Tibial nerve (tissue), 4 donors: Measurements from ENCODE around the gene SDSL. TPM values are rescaled to one million over a fixed set of nuclear protein-coding genes. Genes with fewer than 3 reads are reported as not detected.

ENCODE experiments used
- DNase-seq, 2 donors: peaks; one replicate each; pipeline ENCODE4 v3.0.0-alpha.2; 2019; ENCODE audit warnings: low spot score in 2 of 2
- H3K27ac ChIP-seq, 4 donors: fragments of 200-600 bp; sonication (generic) in 3 of 4; one replicate each; pipeline ENCODE4 v1.5.1; 2017 to 2019; ENCODE audit warnings: mild to moderate bottlenecking in 1 of 4
- H3K27me3 ChIP-seq, 2 donors: fragments of 200-600 bp; sonication (generic) in 1 of 2; one replicate each; pipeline versions ENCODE4 v1.5.1 to v1.6.0; 2017 to 2019
- H3K36me3 ChIP-seq, 3 donors: fragments of 200-600 bp; sonication (generic); one replicate each; pipeline ENCODE4 v1.5.1; 2018 to 2019
- H3K4me1 ChIP-seq, 4 donors: fragments of 200-600 bp; sonication (generic) in 3 of 4; one replicate each; pipeline ENCODE4 v1.5.1; 2017 to 2019
- H3K4me3 ChIP-seq, 4 donors: fragments of 200-600 bp; sonication (generic) in 3 of 4; one replicate each; pipeline ENCODE4 v1.5.1; 2017 to 2019; ENCODE audit warnings: mild to moderate bottlenecking in 1 of 4, moderate library complexity in 1 of 4
- H3K9me3 ChIP-seq, 4 donors: fragments of 200-600 bp; sonication (generic) in 3 of 4; one replicate each; pipeline ENCODE4 v1.5.1; 2017 to 2019
- CTCF ChIP-seq, 5 experiments: fragments of 200-600 bp in 3 of 5; fragments of 450-650 bp in 2 of 5; sonication (generic) in 3 of 5; IDR thresholded peaks; one replicate each; pipeline ENCODE4 v1.5.1; 2016 to 2019; ENCODE audit warnings: antibody characterized with exemption in 5 of 5, mild to moderate bottlenecking in 3 of 5, moderate library complexity in 2 of 5
- EP300 ChIP-seq, 2 donors: sonication (generic); formaldehyde crosslinking; IDR thresholded peaks; one replicate each; pipeline ENCODE4 v1.6.1; 2017; ENCODE audit warnings: antibody characterized with exemption in 2 of 2, mild to moderate bottlenecking in 1 of 2
- POLR2A ChIP-seq, 2 donors: fragments of 450-650 bp; IDR thresholded peaks; one replicate each; pipeline ENCODE4 v1.6.1; 2017; ENCODE audit warnings: antibody characterized with exemption in 2 of 2, mild to moderate bottlenecking in 2 of 2, moderate library complexity in 2 of 2
- WGBS, 2 donors: methylation state at CpG; one replicate each; pipeline ENCODE4 v1.1.5; 2018; 5-methylcytosine and 5-hydroxymethylcytosine counted together
- total RNA-seq, 4 donors: library from RNA; depleted of rRNA; stranded (reverse); fragments of >200 nt; gene quantifications; one replicate each; pipeline ENCODE4 v1.1.0, GENCODE V29; 2016

Gene SDSL
- total RNA-seq, 4 donors from 2014 or later = 1.9 to 3.0 (median 2.3) TPM

- TF ChIP-seq POLR2A (IDR thresholded peaks at IDR 0.05) (no peak), CTCF (IDR thresholded peaks at IDR 0.05) (no peak), EP300 (IDR thresholded peaks at IDR 0.05) (no peak)
- H3K4me1 ChIP-seq = no peaks in the 10 kb centered on the region
- peaks cover 0 to 7% of the 10 kb centered on the region in 2 donors for H3K27me3 ChIP-seq
- no peak overlapping the region for H3K4me3 ChIP-seq
- H3K9me3 ChIP-seq = peaks cover 0 to 5% (median 0%) of the 10 kb centered on the region in 4 donors
- peaks cover 0 to 19% (median 0%) of the 10 kb centered on the region in 3 donors for H3K36me3 ChIP-seq
- no peak overlapping the region for H3K27ac ChIP-seq
- no peak for DNase-seq
Observed at GRCh38 chr12:113396200-113396599, 26.0 kb upstream of the SDSL start.

GRCh38 chr12:113396828-113397496 lies 25.2 kb upstream of the SDSL start:
- no peaks in the 10 kb centered on the region for H3K4me1 ChIP-seq
- H3K27me3 ChIP-seq = peaks cover 0 to 7% of the 10 kb centered on the region in 2 donors
- TF ChIP-seq CTCF (IDR thresholded peaks at IDR 0.05) (no peak), EP300 (IDR thresholded peaks at IDR 0.05) (no peak), POLR2A (IDR thresholded peaks at IDR 0.05) (no peak)
- H3K4me3 ChIP-seq = no peak overlapping the region
- peaks cover 0 to 5% (median 0%) of the 10 kb centered on the region in 4 donors for H3K9me3 ChIP-seq
- no peak overlapping the region for H3K27ac ChIP-seq
- no peak for DNase-seq
- H3K36me3 ChIP-seq = peaks cover 0 to 11% (median 0%) of the 10 kb centered on the region in 3 donors
- WGBS, 2 donors = 49 to 59% methylated on average over 12 to 15 of the region's 16 CpGs

- DNase-seq = no peak
- Histone ChIP-seq H3K27ac (no peak overlapping the region), H3K9me3 (peaks cover 0 to 5% (median 0%) of the 10 kb centered on the region in 4 donors), H3K4me3 (no peak overlapping the region), H3K27me3 (peaks cover 0 to 7% of the 10 kb centered on the region in 2 donors), H3K36me3 (peaks cover 0 to 7% (median 0%) of the 10 kb centered on the region in 3 donors), H3K4me1 (no peaks in the 10 kb centered on the region)
- 58 to 59% methylated on average over 10 of the region's 10 CpGs for WGBS, 2 donors
- TF ChIP-seq CTCF (IDR thresholded peaks at IDR 0.05) = no peak
- TF ChIP-seq POLR2A (IDR thresholded peaks at IDR 0.05) = no peak
Observed at GRCh38 chr12:113397497-113398197, 24.5 kb upstream of the SDSL start.

- H3K4me1 ChIP-seq = peaks cover 0 to 1% (median 0%) of the 10 kb centered on the region in 4 donors
- 75 to 78% methylated on average over 18 to 26 of the region's 26 CpGs for WGBS, 2 donors
- no peak overlapping the region for H3K27ac ChIP-seq
- peaks cover 0 to 7% of the 10 kb centered on the region in 2 donors for H3K27me3 ChIP-seq
- H3K4me3 ChIP-seq = no peak overlapping the region
- no peaks in the 10 kb centered on the region for H3K36me3 ChIP-seq
- TF ChIP-seq POLR2A (IDR thresholded peaks at IDR 0.05) (no peak), EP300 (IDR thresholded peaks at IDR 0.05) (no peak), CTCF (IDR thresholded peaks at IDR 0.05) (no peak)
- peaks cover 0 to 5% (median 0%) of the 10 kb centered on the region in 4 donors for H3K9me3 ChIP-seq
- DNase-seq = no peak
Observed at GRCh38 chr12:113398346-113399290, 23.6 kb upstream of the SDSL start.
